Activated CD4-positive, alpha-beta T cell treated with anti-CD3 and anti-CD28 coated beads for 4 hours (primary cell): ENCODE measurements around the gene UBXN11.

Source experiments
- DNase-seq, 2 donors: peaks; one replicate each; pipeline ENCODE4 v3.0.0-alpha.2; 2020

The UBXN11 gene

DNA sequence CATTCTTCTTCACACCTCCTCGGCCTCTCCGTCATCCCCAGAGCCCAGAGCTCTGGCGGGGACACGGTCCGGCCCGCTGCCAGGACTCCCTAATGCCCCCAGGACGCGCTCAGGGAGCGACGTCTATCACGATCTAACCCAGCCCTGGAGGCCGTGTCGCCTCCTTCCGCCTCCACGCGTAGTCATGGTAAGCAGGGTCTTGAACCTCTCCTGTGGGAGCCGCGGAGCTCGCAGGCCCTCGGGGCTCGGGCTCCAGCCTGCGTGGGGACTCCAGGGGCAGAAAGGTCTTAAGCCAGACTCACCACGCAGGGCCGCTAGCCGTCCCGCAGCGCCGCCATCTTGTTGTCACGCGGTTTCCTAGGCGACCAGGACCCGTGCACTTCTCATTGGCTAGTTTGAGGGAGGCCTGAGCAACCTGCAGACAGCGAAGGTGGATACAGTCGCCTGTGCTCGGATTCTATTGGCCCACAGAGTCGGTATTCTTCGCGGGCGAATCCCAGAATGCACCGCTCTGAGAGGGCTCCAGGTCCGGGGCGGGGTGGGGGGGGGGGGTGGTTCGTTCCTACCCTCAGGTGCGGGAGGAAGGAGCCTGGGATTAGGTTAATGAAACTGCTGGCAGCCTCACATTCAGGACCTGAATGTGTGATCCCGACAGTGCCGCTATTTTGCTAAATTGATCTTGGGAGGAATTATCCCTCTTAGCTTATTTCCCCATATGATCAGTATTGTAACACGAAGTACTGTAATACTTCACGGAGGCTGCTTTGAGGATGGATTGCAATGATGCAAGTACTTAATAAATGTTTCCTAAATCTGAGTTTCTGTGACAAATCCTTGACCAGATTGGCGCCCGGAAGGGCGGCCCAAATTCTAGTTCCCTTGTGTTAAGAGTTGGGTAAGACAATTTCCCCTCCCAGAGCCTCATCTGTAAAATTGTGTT is at the start of gene UBXN11:
TSS of gene UBXN11 (minus strand) at position 347 of the 940 bp plus-strand sequence. CDS start 3,753 bp downstream, outside the sequence.
- DNase-seq = peak; percentile 90

GRCh38 chr1:26356106-26356505 is 49.7 kb upstream of the UBXN11 start:
- DNase-seq = no peak

GRCh38 chr1:26354972-26355371 is 48.5 kb upstream of the UBXN11 start:
- DNase-seq = no peak

- DNase-seq = no peak
Measured at GRCh38 chr1:26353976-26354820, 47.8 kb upstream of the UBXN11 start, which contains the start of gene CRYBG2. TSS of gene CRYBG2 (minus strand) at chr1:26354130. CDS start at chr1:26346657, 7,473 bp downstream.

GRCh38 chr1:26353210-26353859 is 46.9 kb upstream of the UBXN11 start:
- no peak for DNase-seq

GRCh38 chr1:26352338-26352679 is 45.9 kb upstream of the UBXN11 start:
- no peak for DNase-seq

- DNase-seq = no peak
Measured at GRCh38 chr1:26351590-26352337, 45.3 kb upstream of the UBXN11 start.

DNA sequence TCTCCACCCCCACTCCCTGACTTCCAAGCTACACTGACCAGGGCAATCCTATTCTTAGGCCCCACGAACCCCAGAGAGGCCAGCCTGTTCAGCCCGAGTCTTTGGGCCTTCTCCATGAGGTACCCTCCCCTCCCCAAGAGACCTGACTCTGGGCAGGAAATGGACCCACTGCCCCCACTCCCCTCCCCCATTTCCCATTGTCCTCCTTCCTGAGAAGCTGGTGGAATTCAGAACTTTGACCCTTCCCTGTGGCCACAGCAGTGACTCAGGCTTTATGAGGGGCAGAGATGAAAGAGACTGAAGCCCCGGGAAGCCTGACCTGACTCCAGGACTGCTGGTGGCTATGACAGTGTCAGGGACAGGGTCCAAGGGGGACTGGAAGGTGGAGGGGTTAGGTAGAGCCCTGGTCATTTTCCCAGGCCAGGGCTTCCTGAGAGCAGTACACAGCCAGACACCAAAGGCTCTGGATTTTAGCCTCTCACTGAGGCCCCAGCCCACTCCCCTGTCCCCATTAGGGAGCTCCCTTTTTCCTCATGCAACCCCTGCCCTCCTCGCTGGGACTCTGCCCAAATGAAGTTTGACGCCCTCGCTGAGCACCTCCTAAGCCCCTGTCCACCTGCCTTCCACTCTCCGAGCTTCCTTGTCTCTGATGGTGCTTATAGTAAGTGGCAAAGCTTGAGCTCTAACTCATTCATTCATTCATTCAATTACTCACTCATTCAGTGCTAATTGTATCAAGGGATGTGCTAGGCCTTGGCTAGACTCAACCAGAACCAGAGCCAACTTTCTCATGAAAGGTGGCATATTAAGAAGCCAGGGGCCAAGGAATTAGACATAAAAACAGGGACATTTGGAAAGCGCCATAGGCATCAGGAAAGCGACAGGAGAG is 44.5 kb upstream of the UBXN11 start:
- no peak for DNase-seq

DNA sequence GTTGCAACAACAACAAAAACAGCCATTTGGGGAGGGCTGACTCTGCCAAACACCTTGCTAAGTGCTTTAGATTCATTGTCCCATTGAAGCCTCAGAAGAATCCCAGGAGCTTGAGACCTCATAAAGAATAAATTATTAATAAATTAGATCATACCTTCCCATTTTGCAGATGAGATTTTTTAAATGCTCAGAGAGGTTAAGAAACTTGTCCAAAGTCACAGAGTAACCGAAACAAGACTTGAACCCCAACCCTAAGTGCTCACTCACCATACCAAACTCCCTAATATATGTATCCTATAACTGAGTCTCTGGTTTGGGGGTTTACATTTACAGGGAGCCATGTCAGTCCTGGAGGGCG is 43.9 kb upstream of the UBXN11 start:
- no peak for DNase-seq

DNA sequence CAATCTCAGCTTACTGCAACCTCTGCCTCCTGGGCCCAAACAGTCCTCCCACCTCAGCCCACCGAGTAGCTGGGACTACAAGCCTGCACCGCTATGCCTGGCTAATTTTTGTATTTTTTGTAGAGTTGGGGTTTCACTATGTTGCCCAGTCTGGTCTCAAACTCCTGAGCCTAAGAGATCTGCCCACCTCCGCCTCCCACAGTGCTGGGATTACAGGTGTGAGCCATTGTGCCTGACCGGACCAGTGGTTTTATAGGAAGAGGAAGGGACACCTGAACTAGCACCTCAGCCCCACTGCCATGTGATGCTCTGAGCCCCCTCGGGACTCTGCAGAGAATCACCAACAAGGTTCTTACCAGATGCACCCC is 43.4 kb upstream of the UBXN11 start:
- no peak for DNase-seq

DNA sequence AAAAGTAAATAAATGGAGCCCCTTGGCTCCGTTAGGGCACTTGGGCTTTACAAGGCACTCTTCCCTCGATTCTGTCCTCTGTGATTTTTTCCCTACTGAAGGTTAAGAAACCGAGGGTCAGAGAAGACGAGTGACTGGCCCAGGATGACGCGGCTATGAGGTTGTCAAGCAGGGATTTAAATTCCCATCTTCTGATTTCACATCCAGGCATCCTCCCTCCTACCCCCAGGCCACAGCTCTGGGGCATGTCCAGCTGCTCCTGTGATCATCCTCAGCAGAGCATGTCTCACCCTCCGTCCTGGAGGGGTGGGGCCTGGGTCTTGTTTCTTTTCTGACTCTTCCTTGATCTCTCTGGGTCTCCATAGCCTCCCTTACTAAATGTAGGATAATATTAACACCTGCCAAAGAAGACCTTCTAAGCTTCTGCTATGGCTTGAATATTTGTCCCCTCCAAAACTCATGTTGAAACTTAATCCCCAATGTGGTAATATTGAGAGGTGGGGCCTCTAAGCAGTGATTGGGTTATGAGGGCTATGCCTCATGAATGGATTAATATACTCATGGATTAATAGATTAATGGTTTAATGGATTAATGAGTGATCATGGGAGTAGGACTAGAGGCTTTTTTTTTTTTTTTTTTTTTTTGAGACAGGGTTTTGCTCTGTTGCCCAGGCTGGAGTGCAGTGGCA is 42.9 kb upstream of the UBXN11 start:
- no peak for DNase-seq

DNA sequence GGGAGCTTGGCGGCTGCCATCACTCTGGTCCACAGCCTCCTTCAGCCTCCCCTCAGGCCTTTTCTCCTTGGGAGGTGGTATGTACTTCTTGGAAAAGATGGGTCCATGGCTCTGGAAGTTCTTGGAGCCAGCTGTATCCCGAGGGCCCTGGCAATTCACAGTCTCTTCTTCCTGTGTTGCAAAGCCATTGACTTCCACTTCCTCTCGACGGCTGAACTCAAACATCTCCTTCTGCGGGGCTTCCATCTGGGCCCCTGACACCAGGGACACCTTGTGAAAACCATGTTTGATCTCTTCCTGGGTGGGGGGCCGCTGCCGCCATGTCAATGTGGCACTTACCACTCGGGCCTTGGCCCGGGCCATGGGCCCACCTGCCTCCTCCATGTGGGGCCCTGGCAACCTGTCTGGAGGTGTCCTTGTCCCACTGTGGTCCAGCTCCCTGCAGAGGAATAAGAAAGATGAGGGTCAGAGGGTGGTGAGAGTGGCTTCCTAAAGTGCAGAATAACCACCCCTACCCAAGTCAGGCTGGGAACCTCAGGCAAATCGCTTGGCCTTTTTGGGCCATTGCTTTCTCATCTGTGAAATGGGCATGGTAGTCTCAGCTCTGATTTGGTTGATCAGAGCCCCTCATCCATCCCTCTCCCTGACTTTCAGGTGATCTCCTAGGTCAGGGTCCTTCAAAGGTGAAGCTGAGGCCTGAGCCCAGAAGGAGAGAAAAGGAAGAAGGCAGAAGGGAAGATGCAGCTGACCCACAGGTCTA is 40.0 kb upstream of the UBXN11 start:
- no peak for DNase-seq

GRCh38 chr1:26345718-26346117 is 39.3 kb upstream of the UBXN11 start:
- DNase-seq = no peak

GRCh38 chr1:26344147-26344920 is 37.9 kb upstream of the UBXN11 start:
- DNase-seq = no peak

- no peak for DNase-seq
Measured at GRCh38 chr1:26340047-26340481, 33.6 kb upstream of the UBXN11 start.

DNA sequence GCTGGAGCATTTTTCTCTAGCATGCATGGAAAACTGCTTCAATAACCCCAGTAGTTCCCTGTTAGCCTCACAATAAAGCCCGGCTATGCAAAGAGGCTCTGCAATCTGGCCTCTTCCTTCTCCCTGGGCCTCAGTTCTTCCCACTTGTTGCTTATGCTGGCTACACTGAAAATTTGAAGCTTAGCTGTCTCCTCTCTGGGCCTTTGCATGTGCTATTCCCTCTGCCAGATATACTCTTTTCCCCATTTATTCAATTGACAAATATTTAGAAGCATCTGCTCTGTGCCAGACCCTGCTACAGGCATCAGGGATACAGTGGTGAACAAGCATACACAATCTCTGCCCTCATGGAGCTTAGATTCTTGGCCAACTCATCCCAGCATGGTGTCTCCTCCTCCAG is 32.2 kb upstream of the UBXN11 start:
- no peak for DNase-seq

GRCh38 chr1:26337625-26338024 is 31.2 kb upstream of the UBXN11 start:
- no peak for DNase-seq

DNA sequence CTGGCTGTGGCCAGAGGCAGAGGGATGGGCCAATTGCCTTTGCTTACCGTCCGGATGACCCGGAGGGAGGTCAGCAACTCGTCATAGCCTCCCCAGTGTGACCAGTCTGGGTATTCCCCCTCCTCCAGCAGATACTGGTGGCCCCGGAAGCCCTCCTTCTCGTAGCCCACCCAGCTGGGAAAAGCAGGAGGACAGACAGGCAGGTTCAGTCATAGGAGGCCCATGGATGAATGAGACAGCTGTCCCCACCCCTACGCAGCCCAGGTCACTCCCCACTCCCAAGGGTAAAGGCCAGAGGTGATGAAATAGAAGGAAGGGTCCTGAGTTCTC is 30.7 kb upstream of the UBXN11 start:
- no peak for DNase-seq

GRCh38 chr1:26336477-26337205 is 30.2 kb upstream of the UBXN11 start:
- DNase-seq = peak; percentile 87 to 91
